HG03469 (cell line): ENCODE results near the gene SHROOM3.

ENCODE experiments used
- ATAC-seq: cut with Tn5 transposase; IDR thresholded peaks from one replicate; pipeline ENCODE4 v1.9.1; 2021; ENCODE audit warnings: mild to moderate bottlenecking, moderate library complexity, moderate number of reproducible peaks; ENCODE audit not compliant: unreplicated experiment

SHROOM3 gene

DNA sequence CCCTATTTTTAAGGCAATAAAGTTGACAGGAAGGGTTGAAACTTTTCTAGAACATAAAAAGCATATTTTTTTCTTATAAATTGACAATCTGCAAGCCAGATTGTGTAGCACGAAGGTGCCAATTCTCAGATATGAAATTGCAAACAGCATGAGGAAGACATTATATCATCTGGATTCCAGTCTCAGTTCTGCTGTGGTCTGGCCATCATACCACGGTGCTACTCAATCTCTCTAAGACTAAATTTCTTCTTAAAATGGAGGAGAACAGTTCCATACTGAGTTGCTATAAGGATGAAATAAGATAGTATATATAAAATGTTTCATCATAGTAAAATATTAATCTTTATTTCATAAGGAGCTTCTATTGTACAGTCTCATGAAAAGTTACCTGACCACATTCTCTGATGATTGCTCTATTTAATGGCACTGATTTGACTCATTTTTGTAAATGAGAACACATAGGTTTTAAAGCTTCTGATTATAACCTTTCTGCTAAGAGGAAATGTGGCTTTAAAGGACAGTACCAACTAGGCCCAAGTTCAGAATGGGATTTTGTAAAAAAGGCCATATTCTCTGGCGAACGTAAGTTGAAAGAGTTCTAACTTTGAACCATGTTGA is 127.9 kb downstream of the SHROOM3 start:
- no peak for ATAC-seq

DNA sequence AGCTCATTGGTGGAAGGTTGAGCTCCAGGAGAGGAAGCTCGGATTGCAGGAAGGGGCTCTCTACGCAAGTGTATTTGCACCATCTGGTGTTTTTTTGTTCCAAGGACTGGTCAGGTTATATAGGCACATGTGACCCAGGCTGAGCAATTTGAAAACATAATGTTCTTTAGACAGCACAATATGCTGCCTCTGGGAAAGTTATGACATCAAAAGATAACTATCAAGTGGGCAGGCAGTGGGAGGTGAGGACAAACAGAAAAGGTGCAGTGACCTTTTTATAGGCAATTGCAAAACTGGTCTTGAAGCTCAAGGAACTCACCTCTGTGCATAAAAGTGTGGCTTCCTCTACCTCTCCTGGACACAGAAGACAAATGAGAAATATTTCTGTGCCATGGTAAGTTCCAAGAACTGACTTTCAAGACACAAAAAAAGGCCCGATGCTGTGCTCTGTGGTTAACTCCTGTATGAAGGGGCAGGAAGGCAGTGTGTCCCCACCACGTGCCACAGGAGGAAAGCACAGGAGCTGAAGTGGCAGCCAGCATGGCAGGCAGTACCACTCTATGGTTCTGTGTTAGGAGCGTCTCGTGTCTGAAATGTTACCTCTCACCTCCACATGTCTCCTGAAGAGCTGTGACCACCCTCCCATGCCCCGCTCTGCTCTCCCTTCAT is 128.6 kb downstream of the SHROOM3 start:
- ATAC-seq, result no peak

DNA sequence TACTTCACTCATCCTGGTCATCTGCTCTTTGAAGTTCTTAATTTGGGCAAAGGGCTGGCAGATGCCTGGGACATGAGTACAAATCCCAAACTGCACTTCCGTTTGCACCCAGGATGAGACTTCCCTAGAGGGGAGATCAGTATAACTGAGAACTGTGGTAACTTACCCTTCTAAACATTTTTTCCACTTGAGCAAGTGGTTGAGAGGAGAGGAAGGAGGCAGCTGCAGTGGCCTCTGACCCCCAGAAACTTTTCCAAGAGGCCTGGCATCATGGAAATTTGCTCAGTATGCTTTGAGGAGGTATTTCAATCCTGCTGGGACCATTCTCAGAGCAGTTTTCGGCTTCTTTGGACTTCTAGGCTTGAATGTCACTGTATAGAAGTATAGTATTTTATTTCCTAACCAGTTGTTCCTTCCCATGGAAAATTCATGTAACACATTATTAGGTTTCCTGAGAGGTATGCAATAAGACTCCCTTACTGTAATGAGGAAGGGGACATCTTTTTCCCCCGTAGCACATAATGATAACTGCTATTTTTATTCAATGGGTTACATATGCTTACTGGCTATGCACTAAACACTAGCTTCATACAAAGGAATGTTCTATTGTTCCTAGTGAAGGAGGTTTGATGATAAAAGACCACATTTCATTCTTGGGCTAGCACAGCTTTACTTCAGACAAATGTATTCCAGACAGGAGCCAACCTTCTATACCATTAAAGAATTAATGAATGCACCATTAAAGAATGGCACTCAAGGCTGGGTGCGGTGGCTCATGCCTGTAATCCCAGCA is 129.3 kb downstream of the SHROOM3 start:
- no peak for ATAC-seq

DNA sequence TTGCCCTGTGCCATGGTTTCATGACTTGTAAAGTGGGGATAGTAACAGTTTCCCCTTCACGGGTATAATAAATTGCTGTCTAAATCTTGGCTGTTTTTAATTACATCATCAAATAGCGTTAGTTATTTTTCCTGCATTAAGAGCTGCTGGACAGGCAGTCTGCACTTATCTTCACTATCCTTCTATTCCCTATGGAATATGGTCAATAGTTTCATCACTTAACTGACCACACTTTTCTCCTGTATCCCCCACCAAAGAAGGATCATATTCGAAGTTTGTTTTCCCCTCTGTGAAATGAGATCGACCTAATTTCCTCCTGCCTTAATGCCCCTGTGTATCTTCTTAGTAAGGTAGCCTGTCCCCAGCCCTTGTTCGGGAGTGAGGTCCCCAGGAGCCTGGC is 133.2 kb downstream of the SHROOM3 start:
- ATAC-seq, result no peak

DNA sequence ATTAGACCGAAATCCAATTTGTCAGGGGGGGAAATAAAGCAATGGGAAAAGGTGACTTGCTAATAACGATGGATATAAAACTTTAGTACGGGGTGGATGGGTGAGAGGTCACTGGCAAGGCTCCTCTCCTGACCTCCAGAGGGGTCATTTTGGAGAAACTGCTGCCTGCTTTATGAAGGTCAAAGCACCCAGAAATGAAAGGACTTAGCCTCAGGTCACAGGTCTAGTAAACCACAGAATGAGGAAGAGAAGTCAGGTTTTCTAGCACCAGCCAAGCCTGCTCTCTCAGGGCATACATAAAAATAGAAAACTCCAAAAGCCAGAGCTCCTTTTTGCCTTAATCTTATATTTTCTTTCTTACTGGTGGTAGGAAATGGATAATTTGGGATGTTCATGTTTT is 134.2 kb downstream of the SHROOM3 start:
- no peak for ATAC-seq

DNA sequence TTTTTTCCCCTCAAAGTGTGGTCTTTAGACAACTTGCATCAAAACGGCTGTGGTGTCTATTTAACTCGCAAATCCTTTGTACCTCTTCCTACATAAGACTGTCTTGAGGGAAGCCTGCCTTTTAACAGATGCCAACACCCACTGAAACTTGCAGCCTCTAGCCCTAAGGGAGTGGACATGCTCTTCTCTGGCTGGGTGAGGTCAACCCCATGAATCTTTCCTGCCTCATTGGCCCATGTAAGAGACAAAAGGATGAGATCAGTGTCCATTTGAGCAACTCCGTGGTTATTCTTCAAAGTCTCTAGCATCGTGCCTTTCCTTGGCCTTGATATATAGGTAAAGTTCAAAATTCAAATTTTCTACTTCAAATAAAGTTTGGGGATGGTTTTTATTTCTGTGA is 134.7 kb downstream of the SHROOM3 start:
- ATAC-seq, result no peak

DNA sequence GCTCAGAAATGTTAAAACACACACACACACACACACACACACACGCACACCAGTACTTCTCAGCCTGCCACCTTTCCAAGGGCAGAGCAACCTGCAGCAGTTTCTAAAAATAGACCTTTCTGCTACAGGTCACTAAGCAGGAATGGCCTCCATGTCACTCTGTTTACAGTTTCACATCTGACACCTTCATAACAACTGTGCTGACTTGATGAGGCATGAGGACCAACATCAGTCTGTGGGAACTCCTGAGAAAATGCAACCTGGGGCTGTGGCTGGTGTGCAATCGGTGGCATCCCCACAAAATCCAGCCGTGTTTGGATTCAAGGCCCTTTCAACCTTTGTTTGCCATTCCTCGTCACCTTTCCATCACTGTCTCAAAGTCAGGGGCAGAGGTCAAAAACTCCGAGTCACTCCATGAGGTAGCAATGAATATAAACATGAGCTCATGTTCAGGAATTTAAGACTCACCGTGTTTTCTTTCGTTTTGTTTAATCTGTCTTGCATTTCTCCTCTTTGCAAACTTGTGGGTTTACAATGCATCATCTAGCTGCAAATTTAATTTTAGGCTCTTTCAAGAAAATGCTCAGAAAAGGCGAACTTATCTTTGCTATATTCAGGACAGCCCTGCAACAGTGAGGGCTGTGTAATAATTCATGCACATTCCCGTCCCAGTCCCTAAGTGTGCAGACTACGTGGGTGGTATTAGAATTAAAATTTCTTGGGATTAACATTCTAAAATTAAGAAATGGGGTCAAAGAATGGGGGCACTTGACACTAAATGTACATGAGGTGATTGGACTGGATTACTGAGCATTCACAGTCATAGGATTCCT is 135.3 kb downstream of the SHROOM3 start:
- ATAC-seq, result no peak

DNA sequence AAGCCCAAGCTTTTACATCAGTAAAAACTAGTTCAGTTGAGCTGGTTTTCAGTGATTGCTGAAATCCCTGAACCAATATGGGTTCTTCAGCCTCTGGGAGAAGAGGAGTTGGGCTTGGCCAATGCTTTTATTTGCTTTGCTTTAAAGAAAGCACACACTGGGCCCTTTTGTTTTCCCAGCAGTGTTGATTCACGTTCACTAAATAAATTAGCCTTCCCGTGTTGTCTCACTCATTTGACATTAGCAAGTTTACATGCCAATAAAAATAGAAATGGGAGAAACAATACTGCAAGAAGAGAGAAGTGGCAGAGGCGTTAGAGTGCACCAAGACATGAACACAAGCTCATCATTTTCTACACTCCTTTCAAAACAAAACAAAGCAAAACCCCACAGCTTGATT is 136.2 kb downstream of the SHROOM3 start:
- ATAC-seq, result no peak

DNA sequence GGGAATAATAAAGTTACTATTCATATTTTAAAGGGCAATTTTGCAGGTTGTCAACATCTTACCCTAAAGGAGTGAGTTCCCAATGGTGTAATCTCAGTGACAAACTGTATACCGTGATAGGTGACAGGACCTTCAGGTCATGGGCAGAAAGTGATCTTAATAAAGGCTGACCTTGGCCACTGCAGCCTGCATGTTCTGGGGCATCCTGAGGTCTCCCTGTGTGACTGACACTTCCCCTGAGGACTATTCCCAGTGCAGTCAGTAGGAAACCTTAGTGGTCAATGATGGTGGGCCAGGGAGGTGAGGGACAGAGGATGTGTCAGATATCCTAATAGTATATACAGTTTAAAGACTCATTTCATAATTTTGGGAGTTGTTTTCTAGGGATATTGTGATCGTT is 137.2 kb downstream of the SHROOM3 start:
- ATAC-seq, result no peak

DNA sequence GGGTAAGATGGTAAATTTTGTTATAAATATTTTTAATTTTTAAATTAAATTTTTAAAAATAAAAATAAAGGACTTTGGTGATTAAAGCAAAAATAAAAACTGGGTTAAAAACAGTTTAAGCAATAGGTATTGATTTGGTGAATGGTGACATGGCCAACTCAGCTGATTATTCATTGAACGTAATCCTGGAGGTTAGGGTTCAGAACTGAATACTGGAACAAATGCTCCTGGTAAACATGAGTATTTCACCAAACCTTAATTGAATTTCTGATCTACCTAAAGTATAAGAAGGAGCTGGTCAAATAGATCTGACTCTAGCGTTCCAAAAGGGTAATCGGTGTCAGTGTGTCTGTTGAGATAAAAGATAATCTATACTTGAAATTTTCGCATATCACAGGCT is 141.8 kb downstream of the SHROOM3 start:
- ATAC-seq, result no peak

DNA sequence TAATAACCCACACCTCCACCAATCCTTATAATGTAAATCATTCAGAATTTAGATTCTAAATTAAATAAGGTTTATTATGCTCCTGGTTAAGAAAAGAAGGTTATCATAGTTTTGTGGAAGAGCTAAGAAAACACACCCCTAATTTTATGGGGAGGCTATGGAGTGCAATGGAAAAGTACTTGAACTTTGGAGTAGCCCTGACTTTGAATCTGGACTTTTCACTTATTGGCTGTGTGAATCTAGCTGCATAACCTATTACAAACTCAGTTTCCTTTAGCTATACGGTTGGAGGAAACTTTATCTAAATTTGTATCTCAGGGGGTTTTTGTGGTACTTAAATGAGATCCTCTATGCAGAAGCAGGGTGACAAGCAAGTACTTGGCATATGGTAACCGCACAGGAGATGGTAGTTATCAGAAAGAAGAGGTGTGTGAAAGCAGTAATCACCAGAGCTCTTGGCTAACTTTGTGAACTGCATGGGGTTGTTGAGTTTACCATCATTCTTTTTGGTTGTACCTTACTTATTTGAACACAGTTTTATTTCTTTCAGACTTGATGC is 143.1 kb downstream of the SHROOM3 start:
- ATAC-seq, result no peak

DNA sequence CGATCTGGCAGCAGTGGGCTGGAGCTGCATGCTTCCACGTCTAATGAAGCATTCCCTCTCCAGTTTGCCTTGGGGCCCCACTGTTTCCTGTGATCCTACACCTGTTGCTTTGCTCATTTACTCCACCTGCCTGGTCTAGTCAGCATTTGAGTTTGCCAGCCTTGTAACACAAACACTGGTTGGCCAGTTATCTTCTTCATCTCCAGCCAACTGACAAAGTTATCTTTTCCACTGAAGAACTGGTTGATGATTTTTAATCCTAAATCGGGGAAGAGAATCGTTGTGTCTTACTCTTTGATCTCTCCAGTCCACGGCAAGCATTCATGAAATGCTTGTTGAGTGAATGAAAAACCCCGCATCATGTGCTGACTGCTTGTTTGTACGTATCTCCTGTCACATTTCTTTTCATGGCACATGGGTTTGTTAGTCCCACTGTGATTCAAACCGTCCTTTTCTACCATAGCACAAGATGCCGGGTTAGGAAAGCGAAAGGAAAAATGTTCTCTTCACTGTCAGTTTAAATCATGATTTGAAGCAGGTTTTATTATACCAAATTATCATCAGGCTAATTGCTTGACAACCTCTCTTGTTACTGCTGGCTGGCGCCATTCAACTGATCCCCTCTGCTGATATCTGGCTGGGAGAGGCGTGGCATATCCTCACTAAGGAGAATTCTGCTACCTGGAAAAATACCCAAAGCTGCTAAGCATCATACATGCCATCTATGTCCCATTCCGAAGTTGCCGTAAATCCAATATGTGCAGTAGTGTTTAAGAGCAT is 144.8 kb downstream of the SHROOM3 start:
- ATAC-seq, result no peak

DNA sequence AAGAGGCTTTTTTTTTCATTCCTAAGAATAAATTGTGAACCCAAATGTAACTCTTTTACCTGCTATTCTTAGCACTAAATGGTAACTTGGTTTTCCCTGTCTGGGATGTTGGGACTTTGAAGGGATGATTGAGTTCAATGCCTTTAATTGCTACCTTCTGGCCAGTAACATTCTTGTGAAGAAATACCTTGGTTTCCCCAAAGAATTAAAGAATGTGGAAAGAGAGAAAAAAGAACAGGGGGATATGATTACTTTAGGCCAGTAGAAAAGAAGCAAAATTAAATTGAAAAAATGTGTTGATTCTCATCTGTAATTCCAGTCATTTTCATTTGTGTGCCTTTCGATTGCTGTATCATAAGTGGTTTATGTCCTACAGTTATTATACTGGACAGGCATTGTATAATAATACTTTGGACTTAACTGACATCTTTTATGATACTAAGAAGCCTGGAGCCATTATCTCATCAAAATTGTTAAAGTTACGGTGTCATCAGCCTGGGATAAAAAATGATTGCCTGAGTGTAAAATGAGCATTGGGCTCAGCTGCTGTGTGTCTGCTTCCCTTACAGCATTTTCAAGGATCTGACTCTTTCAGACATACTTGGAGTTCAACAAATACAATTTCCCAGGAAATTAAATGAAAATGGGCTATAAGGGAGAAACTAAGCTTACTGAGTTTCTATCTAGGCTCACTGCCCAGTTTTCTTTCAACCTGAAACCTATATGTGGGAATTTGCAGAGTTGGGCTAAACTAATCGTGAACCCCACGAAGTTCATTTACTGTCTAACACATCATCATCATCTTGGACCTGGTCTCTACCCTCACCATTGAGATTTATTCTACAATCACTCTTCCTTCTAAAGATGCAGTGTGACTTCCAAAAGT is 146.3 kb downstream of the SHROOM3 start:
- no peak for ATAC-seq

DNA sequence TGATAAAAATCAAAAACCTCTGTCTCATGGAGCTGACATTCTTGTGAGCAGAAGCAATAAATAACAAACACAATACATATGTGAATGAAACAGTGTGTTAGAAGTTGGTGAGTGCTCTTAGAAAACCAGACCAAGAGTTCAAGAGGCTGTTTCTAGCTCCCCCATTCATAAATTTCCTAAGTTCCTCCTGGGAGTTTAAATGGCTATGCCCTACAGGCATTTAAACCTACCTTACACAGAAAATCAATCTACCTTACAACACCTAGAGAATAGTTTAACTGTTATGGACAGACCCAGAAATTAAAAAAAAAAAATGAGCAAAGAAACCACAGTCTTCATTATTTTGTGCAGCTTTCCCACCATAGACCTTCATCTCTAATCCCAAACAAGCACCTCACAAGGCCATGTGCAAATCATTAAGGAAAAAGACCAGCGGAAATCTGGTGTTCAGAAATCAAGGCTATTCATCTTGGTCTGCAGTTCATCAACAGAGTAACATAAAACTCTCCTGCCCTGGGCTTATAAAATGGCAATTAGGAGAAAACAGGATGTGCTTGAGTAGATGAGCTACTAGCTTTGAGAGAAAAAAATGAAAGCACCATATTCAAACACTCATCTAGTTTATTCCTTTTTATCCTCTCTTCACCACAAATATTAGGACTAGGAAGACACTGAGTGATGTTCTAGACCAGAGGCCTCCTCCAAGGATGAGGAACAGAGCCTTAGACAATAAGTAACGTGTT is 147.2 kb downstream of the SHROOM3 start:
- no peak for ATAC-seq

DNA sequence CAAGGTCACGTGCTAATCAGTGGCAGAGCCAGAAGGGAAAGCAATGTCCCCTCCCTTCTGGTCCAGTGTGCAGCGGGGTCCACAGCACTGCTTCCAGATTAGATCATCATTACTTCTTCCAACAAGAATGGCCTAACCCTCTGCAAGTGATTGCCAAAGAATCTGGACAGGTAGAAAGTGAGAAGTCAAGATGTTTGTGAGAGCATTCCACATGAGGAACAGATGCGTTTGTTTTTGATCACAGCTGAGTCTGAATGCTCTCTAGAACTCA is 147.7 kb downstream of the SHROOM3 start:
- ATAC-seq, result no peak

DNA sequence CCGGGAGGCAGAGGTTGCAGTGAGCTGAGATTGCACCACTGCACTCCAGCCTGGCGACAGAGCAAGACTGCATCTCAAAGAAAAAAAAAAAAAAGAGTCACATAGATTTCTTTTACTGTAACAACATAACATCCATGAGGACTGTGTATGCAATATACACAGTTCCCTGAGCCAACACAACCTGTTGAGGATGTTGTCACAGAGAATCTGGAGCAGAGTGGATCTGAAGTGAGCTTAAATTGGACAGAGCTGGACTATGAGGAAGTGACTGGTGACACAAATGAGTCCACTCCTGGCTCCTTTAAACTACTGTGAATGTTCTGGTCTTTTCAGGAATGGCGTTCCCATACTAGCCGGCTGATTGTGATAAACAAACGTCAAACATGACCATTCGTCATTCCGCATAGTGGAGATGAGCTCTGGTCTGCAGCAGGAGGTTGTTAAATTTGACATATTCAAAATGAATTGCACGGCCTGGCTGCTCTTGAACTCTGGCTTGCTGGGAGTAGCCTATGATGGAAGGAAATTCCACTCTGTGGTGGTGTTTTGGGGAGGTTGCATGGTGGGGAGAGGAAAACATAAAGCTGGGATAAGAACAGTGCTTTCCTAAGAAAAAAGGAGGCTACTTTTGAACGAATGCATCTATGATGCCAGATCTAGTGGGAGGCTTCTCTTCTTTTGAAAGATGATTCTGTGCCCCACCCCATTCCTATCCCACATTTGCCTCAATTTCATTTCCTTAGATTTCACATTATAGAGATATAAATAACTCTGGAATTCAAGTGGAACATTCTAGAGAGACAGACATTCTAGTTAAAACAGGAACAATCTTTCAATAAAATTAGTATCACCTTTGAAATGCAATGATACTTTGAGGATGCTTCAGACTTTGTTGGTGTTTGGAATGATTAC is 149.5 kb downstream of the SHROOM3 start:
- ATAC-seq, result no peak

DNA sequence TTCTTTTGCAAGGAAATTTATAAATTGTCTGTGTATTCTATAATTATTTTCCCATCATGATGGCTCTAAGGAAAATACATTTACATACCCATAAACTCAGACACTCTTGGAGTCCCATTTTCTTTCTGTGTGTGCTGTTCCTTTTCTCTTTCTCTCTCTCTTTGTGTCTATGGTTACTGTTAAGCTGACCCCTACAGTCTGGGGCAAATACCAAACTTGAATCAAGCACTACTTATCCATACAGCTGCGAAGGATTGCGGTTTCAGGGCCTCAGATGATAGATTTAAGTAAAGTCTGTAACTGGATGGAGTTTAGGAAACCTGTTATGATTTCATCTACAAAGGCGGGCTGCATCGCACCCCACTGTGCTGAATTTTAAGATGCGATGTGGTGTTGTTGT is 150.2 kb downstream of the SHROOM3 start:
- ATAC-seq, result no peak

DNA sequence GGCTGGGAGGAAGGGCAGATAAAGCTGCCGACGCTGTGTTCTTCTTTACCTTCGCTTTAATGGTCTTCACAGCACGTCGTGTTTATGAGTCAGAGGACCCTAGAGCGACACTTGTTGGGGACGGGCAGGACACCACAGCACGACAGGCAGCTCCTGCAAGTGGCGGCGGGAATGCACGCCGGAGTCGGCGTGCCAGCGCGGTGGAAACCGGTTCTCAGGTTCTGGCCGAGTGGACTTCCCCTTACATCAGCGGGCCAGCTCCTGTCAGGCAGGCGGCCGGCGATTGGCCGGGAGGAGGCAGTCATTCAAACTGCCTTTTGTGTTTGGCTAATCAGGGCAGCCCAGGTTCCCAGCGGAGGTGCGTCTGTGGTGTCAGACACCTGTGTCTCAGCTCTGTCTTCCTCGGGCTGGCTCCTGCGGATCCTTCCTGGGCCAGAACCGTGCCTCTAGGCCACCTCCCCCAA is 150.9 kb downstream of the SHROOM3 start:
- peak; percentile 56 for ATAC-seq
